GM10266 (cell line): ENCODE data around the gene SLC2A13.
A peak's percentile ranks its signal among the peaks of the same experiment; 100 is the strongest.

Experiments used
- DNase-seq: peaks from one replicate; pipeline ENCODE4 v3.0.0; 2012; ENCODE audit errors: extremely low spot score
- CTCF ChIP-seq: IDR thresholded peaks from 2 replicates; pipeline ENCODE4 v1.5.1; 2012; ENCODE audit warnings: mild to moderate bottlenecking, low read depth; ENCODE audit not compliant: control insufficient read depth, insufficient read depth; ENCODE audit errors: missing control alignments

The SLC2A13 gene

GRCh38 chr12:40117818-40118217 lies 11.9 kb upstream of the SLC2A13 start:
- DNase-seq = peak; percentile 46
- TF ChIP-seq CTCF = no peak

GRCh38 chr12:40110586-40110985 lies 4.7 kb upstream of the SLC2A13 start:
- DNase-seq = no peak
- TF ChIP-seq CTCF = no peak

GRCh38 chr12:40107803-40108620 lies 2.1 kb upstream of the SLC2A13 start:
- no peak for DNase-seq
- TF ChIP-seq CTCF = no peak

- TF ChIP-seq CTCF = peak; percentile 86
- peak; percentile 73 for DNase-seq
Observed at GRCh38 chr12:40107098-40107802, 1.4 kb upstream of the SLC2A13 start.

- TF ChIP-seq CTCF = no peak
- DNase-seq = no peak
Observed at GRCh38 chr12:40106655-40107054, 774 bp upstream of the SLC2A13 start.

GRCh38 chr12:40106202-40106533 lies 287 bp upstream of the SLC2A13 start:
- TF ChIP-seq CTCF = no peak
- DNase-seq = no peak

- no peak for TF ChIP-seq CTCF
- no peak for DNase-seq
Observed at GRCh38 chr12:40105265-40105514, 691 bp downstream of the SLC2A13 start.
